ENCODE measurements around the gene ADAMTS12.

The ADAMTS12 gene

DNA sequence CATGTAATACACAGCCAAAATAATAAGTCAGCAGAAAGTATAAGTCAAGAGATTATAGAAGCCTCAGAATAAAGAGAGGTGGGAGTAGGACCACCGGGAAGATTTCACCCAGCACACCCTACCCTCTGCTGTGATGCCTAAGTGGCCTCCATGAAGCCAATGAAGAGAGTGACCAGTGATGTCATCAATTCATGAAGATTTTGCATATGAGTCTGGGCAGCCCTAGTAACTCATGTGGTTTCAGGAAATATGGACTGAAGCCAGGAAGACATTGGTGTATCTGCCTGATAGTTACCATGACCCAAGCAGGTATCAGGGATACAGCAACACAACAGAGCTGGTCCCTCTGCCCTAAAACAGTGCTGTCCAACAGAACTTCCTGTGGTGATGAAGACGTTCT, 135.3 kb downstream of the ADAMTS12 start:
- ChIA-PET POLR2A (ENCODE audit: low non-redundant PET) (no interaction called here), CTCF (no interaction called here)
- H3K27ac ChIP-seq, result no peak overlapping the region
- no peak for TF ChIP-seq CTCF (conservative IDR thresholded peaks at IDR 0.05; ENCODE audit: low read depth)
- no peak for DNase-seq (ENCODE audit: low spot score)

- TF ChIP-seq CTCF (conservative IDR thresholded peaks at IDR 0.05; ENCODE audit: low read depth), result no peak
- no peak overlapping the region for H3K27ac ChIP-seq
- DNase-seq (ENCODE audit: low spot score), result no peak
- CTCF ChIA-PET, result no interaction called here
- POLR2A ChIA-PET (ENCODE audit: low non-redundant PET), result no interaction called here
Measured at GRCh38 chr5:33755231-33755630, 136.6 kb downstream of the ADAMTS12 start.

DNA sequence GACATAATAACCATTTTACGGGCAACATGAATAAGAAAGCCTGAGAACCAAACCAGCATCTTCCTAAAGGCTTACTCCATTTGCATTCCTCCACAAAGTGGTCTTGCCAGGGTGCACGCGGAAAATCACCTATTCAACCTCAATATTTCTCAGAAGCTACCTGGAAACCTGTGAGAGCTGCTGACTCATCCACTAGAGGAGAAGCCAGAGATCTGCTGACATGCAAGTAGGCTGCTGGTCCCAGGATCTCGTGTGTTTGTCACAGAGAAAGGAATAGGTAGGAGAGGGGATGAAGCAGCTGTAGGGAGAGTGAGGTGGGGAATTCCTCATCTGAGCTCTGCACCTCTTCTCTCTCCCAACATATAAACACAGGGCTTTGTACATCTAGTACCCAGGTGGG, 138.1 kb downstream of the ADAMTS12 start:
- ChIA-PET CTCF (interaction anchor here (0.7 kb wide), 1 partner anchor 16 kb away, joined by 4 read pairs; no protein-coding TSS in a partner anchor), POLR2A (ENCODE audit: low non-redundant PET) (no interaction called here)
- DNase-seq (ENCODE audit: low spot score), result no peak
- no peak for TF ChIP-seq CTCF (conservative IDR thresholded peaks at IDR 0.05; ENCODE audit: low read depth)
- no peak overlapping the region for H3K27ac ChIP-seq

DNA sequence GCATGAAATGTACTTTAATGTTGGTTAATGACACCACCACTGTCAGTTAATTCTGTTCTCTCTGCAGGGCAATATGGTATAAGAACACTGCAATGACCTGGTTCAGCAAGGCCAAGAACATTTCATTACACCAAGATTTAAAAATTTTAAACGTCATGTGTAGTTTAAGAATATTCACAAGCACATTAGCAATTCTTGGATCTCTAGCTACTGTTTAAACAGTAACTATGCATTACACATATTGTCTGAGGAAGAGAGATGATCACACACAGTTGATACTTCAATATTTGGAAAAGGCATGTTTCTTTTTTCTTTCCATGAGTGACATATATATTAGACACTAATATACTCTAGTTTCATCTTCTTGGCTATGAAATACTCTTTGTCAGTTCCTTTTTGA, 143.0 kb downstream of the ADAMTS12 start:
- ChIA-PET CTCF (no interaction called here), POLR2A (ENCODE audit: low non-redundant PET) (no interaction called here)
- no peak for DNase-seq (ENCODE audit: low spot score)
- H3K27ac ChIP-seq, result no peak overlapping the region
- TF ChIP-seq CTCF (conservative IDR thresholded peaks at IDR 0.05; ENCODE audit: low read depth), result no peak

GRCh38 chr5:33745101-33745770, 146.6 kb downstream of the ADAMTS12 start:
- ChIA-PET POLR2A (ENCODE audit: low non-redundant PET) (no interaction called here), CTCF (no interaction called here)
- H3K27ac ChIP-seq, result no peak overlapping the region
- DNase-seq (ENCODE audit: low spot score), result no peak
- TF ChIP-seq CTCF (conservative IDR thresholded peaks at IDR 0.05; ENCODE audit: low read depth), result no peak

GRCh38 chr5:33743099-33743498, 148.7 kb downstream of the ADAMTS12 start:
- no peak for DNase-seq (ENCODE audit: low spot score)
- no peak overlapping the region for H3K27ac ChIP-seq
- TF ChIP-seq CTCF (conservative IDR thresholded peaks at IDR 0.05; ENCODE audit: low read depth), result no peak
- ChIA-PET CTCF (no interaction called here), POLR2A (ENCODE audit: low non-redundant PET) (no interaction called here)
